HG02623 (cell line): Measurements from ENCODE around the gene CBX2.

Experiments used
- ATAC-seq: cut with Tn5 transposase; IDR thresholded peaks from one replicate; pipeline ENCODE4 v1.9.1; 2021; ENCODE audit warnings: moderate library complexity; ENCODE audit not compliant: unreplicated experiment

CBX2 gene

DNA sequence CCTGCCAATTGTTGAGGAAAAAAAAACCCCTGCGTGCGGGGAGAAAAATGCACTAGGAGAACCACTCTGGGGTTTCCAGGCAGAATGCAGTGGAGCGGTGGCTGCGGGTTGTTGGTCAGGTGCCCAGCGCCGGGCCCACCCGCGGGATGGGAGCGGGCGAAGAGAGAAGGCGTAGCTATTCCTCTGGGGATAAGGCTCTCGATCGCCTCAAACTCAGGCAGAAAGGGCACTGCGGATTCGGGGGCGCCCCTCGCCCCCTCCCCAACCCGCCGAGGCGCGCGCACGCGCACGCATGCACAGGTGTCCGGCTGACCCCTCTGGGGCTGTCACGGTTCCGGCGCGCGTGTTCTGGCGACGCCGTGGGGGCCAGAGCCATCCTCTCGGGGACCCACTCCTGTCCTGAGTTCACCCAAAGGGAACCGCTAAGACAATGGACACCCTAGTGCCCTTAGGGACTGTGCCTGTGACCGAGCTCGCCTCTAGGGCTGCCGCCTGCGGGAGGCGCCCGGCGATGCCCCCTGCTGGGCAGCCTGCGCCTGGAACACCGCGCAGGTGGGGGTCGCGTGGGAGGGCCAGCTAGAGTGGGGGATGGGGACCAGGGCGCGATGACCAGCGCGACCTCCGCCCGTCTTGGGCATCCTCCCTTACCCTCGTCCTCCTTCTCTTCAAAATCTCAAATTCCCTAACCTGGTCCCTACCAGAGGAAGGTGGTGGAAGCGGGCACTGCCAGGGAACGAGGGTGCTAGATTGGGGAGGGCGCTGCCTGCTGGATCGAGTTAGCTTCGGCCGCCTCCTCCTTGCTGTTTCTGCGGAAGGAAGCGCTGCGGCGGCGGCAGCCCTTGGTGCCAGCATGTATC, 33.3 kb downstream of the CBX2 start:
- ATAC-seq, result no peak

DNA sequence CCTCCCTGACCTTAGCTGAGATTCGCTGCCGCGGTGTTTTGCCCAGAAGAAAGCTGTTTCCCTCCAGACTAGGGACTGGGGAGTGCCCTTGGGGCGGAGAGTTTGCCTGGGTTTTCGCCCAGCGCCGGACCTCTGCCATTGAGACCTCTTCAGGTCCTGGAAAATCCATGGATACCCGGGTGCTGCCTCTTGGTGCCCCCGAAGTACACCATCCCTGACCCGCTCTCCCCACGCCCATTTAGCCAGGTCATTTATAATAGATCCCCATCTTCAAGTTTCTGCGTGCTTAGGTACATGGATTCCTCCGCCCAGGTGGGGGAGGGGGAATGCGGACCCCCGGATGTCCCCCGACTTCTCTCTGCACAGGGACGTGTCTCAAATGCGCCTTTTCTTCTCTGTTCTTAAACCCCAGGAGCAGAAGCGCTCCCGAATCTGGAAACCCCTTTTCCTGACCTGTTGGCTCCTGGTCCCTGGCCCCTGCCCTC, 34.0 kb downstream of the CBX2 start:
- ATAC-seq, result no peak

DNA sequence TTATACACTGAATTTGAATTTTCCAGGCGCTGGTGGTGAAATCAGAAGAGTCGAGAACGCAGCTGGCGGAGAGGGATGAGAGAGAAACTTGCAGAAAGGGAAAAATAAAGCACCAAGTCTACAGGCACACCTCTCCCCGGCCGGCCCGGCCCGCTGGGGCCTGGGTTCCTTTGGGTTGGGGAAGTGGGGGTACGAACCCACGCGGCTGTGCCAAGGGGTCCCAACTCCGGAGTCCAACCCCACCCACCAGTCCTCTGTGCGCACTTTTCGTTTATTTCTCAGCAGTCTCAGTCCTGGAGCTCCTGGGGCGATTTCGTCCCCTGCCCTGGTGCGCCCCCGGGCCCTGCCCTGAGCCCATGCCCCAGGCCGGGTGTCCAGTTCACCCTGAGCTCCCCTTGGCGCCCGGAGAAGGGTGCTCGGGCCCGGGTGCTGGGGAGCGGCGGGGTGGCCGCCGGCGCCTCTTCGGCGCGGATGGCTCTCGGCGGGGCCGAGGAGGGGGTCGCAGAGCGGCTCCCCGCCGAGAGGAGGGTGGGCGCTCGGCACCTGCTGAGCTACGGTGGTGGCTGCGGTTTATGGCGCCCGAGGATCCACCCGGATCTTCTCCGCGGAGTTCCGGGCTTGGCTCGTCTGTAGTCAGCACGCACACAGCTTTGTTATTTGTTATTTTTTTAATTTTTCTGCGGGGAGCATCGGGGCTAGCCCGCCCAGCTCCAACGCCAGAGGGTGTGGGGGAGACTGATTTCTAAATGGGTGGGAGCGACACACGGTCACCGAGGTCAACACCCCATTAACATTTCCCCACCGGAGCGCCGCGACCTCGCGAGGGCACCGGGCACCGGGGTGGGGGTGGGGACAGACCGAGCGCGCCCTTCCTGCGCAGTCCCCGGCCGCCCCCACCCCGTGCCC, 34.7 kb downstream of the CBX2 start:
- no peak for ATAC-seq

DNA sequence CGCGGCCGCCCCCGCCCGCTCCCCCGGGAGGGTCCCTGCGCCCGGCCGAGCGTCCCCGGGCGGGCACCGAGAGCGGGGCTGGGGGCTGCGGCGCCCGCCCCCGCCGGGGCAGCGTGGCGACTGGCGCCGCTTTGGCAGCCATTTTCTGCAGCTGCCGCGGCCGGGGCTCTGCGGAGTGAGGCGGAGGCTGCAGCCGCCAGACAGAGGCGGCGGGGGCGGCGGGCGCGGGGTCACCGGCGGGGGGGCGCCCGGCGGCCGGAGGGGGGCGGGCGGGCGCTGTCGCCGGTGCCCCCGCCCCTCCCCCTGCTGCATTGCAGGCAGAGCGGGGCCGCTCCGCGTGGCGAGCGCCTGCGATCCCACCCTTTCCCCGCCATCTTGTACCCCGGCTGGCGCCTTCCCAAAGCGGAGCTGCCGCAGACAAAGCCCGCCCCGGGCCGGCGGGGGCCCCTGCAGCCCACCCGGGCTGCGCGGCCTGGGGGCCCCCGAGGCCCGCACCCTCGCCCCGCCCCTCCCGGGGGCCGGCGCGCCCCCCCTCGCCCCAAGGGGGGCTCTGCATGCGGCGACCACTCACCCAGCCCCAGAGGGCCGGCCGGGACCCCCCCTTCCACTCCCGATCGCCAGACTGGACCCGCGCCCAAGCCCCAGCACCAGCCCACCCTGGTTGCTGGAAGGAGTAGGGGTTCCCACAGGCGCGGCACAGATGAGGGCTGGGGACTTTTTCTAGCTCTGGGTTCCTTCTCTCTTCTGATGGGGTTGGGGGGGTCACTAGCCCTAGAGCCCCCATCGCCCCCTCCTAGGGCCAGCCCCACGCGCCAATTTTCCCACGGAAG, 35.6 kb downstream of the CBX2 start:
- no peak for ATAC-seq

DNA sequence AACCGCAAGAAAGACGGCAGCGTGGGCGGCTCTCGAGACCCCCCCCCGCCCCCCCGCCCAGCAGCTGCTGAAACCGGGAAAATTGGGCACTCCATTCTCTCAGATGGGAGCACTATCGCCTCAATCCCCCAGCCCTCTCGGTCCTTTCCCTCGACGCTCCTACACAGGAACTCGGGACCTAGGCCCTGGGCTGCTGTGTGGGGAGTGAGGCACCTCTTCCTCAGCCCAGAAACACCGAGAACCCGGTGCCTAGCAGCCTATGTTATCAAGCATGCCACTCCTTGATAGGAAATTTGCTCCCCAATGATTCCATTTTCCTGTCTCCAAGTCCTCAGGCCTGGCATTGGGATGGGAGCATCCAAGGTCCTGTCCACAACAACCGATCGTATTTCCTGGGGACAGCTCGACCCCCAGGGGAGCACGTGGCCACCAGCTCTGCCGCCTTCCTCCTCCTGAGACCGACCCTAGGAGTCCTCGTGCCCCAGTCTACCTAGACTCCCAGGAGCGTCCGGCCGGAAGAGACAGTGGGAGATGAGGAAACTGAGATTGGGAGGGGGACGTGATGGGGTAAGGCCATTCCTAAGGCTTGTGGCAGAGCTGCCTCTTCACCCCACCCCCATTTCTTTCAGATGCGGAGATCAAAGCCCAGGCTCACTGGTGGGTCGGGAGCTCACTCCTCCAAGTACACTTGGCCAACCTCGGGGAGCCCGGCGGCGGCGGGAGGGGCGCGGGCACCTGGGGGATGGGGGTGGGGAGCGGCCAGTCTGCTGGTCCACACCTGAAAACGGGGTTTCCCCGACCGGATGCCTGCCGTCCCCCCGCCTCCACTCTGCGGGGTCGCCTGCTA, 36.4 kb downstream of the CBX2 start:
- ATAC-seq, result no peak

DNA sequence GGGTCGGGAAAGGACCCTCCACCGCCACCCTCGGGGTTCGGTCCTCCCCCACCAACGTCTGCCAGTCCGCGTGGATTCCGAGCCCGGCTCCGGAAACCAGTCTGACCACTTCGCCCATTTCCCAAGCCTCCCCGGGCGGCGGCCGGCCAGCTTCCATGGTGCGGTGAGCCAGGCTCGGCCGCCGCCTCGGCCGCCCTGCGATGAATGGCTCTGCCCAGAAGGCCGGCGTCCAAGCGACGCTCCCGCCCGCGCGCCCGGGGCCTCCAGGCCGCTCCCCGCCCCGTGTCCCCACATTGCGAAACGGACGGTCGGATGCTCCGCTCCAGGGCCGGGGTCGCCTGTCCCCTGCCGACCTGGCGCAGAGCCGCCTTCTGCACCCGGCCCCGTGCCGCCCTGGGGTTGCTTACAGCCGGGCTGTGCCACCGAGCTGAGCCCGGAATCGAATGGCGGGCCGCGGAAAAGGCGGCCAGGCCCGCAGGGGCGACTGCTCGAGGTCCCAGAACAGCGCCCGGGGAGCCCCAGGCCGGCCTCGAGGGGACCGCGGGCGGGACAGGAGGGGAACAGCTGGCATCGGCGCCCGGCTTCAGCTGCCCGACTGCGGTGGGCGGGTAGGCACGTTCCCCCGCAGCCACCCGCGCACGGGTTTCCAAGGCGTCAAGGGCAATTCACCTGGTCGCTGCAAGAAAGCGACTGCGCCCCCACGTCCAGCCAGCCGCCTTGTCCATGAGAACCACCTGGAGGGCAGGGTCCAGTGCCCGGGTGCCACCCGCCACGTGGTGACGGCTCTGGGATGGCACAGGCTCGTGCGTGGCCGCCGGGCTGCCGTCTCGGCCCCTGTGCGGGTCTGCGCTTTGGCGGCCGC, 37.3 kb downstream of the CBX2 start:
- ATAC-seq, result no peak

DNA sequence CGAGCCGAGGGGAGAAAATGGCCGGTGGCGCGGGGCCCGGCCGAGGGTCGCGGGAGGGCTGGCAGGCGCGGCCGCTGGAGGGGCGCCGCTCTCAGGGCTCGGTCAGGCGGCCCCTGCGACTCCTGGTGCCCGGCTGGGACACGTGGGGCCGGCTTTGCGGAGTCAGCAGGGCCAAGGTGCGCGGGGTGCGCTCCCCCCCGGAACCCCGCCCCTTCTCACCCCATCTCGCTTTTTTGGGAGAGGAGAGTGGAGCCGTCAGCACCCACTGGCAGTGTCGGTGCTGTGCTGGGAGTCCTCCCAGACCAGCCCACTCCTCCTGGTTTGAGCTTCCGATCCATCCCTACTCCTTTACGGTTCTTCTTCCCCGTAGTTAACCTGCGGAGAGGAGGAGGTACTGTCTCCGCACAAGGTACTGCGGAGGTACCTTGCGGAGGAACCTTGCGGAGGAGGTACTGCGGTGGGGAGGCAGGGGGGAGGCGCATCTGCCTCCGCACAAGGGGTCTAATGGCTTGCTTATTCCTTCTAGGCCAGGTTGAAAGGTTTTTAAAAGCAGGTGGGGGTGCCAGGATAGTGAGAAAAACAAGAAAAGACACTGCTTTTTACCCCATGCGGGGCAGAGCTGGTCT, 38.0 kb downstream of the CBX2 start:
- ATAC-seq, result no peak

DNA sequence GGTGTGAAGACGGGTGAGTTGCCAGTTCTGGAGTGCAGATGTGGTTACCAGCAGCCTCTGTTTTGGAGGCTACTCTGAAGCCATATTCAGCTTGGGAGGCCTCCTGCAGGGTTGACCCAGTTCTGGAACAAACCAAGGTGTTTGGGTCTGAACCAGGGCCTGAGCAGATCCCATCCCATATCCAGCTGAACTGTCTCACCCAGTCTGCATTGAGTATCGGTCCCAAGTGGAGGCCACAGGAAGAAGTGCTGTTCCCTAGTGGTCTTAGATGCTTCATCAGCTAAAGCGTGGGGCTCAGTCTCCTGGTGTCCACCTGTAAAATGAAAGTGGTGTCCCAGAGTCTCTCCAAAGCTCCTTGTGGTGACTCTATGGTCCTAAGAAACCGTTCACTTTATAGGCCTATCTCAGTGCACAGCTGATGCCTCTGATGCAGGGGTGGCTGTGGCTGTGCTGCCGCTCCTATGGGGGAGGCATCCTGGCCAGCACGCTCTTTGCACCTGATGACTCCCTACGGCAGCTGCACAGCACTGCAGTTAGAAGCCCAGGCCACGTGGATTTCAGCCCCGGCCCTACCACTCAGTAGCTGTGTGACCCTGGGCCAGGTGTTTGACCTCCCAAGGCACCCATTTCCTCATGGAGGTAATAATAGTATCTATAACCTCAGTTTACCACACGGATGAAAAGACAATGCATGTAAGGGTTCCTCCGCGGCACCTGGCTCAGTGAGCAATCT, 40.2 kb downstream of the CBX2 start:
- ATAC-seq, result no peak

DNA sequence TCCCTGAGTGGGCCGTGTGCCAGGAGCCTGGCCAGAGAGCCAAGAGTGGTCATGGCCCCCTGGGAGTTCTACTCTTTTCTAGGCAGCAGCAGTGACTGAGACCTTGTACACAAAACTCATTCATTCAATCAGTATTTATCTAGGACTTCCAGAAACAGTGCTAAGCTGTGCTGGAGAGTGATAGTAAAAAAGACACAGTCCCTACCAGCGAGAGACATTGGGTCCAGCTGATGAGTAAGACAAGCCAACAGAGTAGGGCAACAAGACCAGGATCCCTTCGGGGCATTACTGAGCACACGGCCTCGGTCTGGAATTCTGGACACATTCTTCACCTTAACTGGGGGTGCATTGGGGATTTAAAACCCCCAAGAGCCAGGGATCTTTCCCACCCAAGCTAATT, 41.1 kb downstream of the CBX2 start:
- no peak for ATAC-seq

DNA sequence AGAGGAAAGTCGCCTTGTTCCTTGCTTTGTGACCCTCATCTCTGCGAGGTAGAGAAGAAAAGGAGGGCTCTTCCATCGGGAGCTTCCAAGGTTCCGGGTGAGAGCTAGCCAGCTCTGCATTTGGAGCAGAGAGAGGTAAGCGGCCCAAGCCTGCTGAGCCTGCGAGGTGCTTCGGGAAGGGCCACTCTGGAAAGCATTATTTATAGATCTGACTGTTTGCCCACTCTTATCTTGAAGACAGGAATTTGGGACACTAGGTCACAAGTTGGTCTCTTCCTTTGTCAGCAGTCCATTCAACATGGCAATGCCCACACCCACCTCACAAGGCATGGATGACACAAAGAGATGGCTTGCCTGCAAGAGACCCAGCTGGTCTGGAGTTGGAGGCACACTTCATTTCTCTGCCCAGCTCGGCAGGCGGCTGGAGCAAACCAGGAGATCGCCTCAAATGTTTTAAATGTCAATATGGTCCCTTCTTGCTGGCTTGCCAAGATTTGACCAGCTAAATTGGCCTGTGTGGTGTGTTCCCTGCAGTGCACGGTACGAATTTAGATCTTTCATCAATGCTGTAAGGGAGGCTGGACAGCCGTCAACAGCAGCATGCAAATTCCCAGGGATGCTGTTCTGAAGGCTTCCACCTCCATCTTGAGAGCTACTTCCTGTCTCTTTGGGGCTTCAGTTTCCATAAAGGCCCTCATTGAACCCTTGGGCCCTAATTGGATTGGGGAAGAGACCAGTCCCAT, 41.8 kb downstream of the CBX2 start:
- no peak for ATAC-seq

DNA sequence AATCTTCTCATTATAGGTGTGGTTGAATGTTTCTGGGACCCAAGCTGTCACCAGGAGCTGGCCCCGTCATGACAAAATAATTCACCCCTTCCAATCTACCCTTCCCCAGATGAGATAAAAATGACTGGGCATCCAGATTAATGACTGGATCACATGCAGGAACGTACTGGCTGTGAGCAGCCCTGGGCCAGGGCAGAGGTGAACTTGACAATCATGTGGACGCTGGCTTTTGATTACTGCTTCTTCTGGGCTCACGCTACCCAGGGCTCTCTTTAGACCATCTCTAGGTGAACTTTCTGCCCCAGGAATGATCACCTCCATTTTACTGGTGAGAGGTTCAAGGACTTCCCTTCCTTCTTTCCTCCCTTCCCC, 43.0 kb downstream of the CBX2 start:
- ATAC-seq, result no peak

DNA sequence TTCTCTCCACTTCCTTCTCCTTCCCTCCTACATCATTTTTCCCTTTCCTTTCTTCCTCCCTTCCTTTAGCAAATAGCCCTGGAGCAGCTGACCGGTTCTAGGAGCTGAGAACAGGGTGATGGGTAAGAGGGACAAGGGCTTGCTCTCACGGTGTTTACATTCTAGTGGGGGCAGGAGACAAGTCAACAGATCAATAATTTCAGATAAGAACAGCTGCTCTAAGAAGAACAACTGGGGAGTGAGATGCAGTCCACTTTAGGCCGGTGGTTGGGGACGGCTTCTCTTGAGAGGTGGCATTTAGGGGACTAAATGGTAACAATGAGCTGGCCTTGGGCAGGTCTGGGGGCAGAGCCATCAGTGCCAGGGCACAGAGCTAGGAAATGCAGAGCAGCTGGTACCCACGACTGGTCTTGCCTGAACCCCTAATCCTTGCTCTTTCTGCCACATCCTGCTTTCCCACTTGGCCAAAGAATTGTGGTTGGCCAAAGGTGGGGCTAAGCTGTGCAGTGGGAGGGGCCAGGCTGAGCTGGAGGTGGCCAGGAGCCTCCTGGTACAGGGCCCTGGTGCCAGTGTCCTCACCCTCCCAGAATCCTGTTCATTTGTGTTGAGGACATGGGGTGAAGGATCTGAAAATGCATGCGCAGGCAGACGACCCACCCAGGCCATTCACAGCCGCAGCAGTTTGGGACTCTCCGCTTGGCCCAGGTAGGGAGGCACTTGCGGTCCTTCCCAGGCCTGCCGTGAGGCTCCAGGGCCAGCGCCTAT, 43.6 kb downstream of the CBX2 start:
- ATAC-seq, result no peak

DNA sequence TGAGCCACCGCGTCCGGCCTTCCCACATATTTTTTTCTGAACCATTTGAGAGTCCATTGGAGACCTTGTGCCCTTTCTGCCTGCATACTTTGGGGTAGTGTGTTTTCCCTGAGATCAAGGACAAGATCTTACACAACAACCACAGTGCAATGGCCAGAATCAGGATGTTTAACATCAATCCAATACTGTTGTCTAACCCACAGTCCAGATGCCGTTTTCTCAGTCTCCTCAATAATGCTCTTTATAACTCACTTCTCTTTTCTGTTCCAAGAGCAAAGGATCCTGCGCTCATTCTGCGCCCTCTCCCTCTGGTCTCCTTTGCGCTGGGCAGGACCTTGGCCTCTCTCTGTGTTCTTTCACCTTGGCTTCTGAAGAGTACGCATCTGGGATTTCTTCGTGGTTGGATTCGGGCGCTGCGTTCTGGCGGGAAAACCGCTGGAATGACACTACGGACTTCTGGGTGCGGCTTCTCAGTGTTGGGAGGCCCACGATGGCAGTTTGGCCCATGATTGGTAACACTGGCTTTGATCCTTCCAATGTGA, 44.7 kb downstream of the CBX2 start:
- ATAC-seq, result no peak

DNA sequence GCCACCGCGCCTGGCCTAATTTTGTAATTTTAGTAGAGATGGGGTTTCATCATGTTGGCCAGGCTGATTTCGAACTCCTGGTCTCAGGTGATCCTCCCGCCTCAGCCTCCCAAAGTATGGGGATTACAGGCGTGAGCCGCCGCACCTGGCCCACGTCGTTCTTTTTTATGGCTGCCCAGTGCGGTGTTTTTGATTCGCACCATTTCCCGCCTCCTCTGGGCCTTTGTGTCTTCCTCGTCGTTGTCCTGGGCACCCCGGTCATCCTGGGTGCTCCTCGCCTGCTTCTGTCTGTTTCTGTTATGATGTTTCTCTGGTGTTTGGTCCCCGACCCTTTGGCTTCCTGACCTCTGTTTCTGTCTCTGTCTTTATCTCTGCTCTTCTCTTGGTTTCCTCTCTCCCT, 46.3 kb downstream of the CBX2 start:
- no peak for ATAC-seq

DNA sequence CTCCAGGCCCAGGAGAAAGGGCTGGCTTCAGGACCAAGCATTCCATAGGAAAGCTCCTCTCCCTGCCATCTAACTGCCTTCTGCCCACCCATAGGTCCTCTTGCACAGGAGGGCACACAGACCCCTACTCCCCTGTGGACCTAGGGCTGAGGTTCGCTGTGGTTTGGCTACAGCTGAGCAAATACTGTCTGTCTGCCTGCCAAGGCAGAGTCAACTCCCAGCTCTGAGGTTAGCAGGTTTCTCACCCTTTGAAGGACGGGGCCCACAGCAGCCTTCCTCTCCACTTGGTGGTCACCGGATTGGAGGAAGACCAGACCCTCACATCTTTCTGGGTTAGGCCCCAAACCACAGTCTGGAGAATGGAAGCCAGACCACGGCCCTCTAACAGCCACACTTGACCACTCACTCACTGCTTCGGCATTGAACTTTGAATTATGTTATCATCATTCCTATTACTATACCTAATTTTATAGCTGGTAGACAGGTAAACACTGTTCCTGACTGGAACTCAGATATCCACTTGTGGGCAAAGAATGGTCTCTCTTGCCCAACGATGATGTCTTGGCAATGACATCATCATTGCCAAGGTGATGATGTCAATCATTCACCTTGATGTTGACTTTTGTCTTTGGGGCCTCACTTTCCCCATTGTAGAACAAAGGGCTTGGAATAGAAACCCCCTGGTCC, 47.1 kb downstream of the CBX2 start:
- no peak for ATAC-seq

DNA sequence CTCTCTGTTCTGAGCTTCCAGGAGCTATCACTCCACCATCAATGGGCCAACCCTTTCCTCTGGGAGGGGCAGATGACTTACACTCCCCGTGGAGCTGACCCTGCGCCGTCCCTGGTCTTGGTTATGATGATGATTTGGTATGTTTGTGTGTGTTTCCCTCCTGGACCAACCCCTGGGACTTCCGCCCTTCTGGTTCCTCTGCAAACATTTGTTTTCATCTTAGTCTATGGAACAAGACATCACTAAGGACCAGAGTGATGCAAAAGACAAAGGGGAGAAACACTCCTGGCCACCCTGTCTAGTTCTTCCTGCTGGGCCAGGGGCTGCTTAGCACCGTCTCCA, 47.6 kb downstream of the CBX2 start:
- ATAC-seq, result no peak
